Measurements from ENCODE around the gene SERPINA6.

Gene SERPINA6

GRCh38 chr14:94295360-94296180 lies 27.6 kb downstream of the SERPINA6 start:
- no peaks in the 10 kb centered on the region for H3K27me3 ChIP-seq (ENCODE audit: insufficient read depth, low read length, poor library complexity, severe bottlenecking)
- no peak overlapping the region for H3K4me3 ChIP-seq (ENCODE audit: low read length, poor library complexity, severe bottlenecking)
- H3K9me2 ChIP-seq (replicated peaks; ENCODE audit: low read depth, low read length), result no peaks in the 10 kb centered on the region
- H3F3A ChIP-seq (ENCODE audit: low read depth), result no peaks in the 10 kb centered on the region
- no peaks in the 10 kb centered on the region for H3K79me2 ChIP-seq (ENCODE audit: insufficient read depth, low read length)
- no peak overlapping the region for H2AFZ ChIP-seq (ENCODE audit: low read length)
- H3K9me3 ChIP-seq (ENCODE audit: insufficient read depth, low read depth, low read length), result no peaks in the 10 kb centered on the region
- no peaks in the 10 kb centered on the region for H3K4me1 ChIP-seq (ENCODE audit: insufficient read depth, low read length, poor library complexity, severe bottlenecking)
- H3K36me3 ChIP-seq (ENCODE audit: insufficient read depth, low read length), result no peaks in the 10 kb centered on the region
- no peak overlapping the region for H3K4me2 ChIP-seq (ENCODE audit: low read depth, low read length, poor library complexity, severe bottlenecking)
- H4K20me1 ChIP-seq (ENCODE audit: insufficient read depth, low read length, poor library complexity, severe bottlenecking), result no peaks in the 10 kb centered on the region
- TF ChIP-seq, protein P1, sequence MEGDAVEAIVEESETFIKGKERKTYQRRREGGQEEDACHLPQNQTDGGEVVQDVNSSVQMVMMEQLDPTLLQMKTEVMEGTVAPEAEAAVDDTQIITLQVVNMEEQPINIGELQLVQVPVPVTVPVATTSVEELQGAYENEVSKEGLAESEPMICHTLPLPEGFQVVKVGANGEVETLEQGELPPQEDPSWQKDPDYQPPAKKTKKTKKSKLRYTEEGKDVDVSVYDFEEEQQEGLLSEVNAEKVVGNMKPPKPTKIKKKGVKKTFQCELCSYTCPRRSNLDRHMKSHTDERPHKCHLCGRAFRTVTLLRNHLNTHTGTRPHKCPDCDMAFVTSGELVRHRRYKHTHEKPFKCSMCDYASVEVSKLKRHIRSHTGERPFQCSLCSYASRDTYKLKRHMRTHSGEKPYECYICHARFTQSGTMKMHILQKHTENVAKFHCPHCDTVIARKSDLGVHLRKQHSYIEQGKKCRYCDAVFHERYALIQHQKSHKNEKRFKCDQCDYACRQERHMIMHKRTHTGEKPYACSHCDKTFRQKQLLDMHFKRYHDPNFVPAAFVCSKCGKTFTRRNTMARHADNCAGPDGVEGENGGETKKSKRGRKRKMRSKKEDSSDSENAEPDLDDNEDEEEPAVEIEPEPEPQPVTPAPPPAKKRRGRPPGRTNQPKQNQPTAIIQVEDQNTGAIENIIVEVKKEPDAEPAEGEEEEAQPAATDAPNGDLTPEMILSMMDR (conservative IDR thresholded peaks at IDR 0.05; ENCODE audit: low read length), result no peak
- no peak for TF ChIP-seq EZH2phosphoT487 (IDR thresholded peaks at IDR 0.05; ENCODE audit: borderline replicate concordance)
- H3K9ac ChIP-seq (ENCODE audit: low read depth, low read length, poor library complexity, severe bottlenecking), result no peak overlapping the region

GRCh38 chr14:94293578-94293924 lies 29.6 kb downstream of the SERPINA6 start:
- Histone ChIP-seq H3K27me3 (ENCODE audit: insufficient read depth, low read length, poor library complexity, severe bottlenecking) (no peaks in the 10 kb centered on the region), H3K9me3 (ENCODE audit: insufficient read depth, low read depth, low read length) (no peaks in the 10 kb centered on the region; the same call in 1 of the 2 replicates), H3K4me2 (ENCODE audit: low read depth, low read length, poor library complexity, severe bottlenecking) (no peak overlapping the region), H3K4me1 (ENCODE audit: insufficient read depth, low read length, poor library complexity, severe bottlenecking) (no peaks in the 10 kb centered on the region), H3K79me2 (ENCODE audit: insufficient read depth, low read length) (no peaks in the 10 kb centered on the region), H3K9ac (ENCODE audit: low read depth, low read length, poor library complexity, severe bottlenecking) (no peak overlapping the region), H3K36me3 (ENCODE audit: insufficient read depth, low read length) (no peaks in the 10 kb centered on the region), H3K4me3 (ENCODE audit: low read length, poor library complexity, severe bottlenecking) (no peak overlapping the region), H4K20me1 (ENCODE audit: insufficient read depth, low read length, poor library complexity, severe bottlenecking) (no peaks in the 10 kb centered on the region), H2AFZ (ENCODE audit: low read length) (no peak overlapping the region), H3F3A (ENCODE audit: low read depth) (no peaks in the 10 kb centered on the region), H3K9me2 (replicated peaks; ENCODE audit: low read depth, low read length) (no peaks in the 10 kb centered on the region)
- TF ChIP-seq EZH2phosphoT487 (IDR thresholded peaks at IDR 0.05; ENCODE audit: borderline replicate concordance), result no peak
- TF ChIP-seq, protein P1 (conservative IDR thresholded peaks at IDR 0.05; ENCODE audit: low read length), result no peak

DNA sequence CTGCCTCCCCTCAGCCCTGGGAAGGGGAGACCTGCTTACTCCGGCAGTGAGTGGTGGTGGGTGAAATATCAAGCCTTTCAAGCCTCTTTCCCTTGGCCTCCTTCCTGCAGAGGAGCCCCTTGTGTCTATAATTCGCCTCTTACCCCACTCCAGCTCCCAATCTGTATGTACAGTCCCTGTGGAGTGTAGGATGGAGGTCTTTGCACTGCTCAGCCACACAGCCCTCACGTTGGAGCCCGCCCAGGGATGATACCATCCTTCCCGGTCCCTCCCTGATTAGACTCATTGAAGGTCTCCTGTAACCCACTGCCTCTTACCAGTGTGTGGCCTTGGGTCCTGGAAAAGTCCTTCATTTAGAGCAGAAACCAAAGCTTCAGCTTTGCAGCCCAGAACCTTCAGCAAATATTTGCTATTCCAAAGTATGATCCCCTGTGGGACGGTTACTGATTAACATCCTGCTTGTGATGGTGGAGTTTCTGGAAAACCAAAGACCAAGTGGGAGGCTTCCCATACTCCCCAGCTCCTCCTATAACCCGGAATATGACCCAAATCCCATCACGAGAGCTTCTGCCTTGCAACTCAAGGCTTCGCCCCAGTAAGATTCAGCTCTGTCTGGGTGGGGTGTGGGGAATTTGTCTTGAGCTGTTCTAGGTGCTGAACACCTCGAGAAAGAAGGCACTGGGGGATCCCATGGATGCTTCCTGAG lies 30.1 kb downstream of the SERPINA6 start, which contains the start of gene SERPINA10:
Gene SERPINA10, minus strand, starts transcription at position 397 of the 706 bp plus-strand sequence. CDS start 2,675 bp downstream, outside the sequence.
- Histone ChIP-seq H3F3A (ENCODE audit: low read depth) (no peaks in the 10 kb centered on the region), H3K4me1 (ENCODE audit: insufficient read depth, low read length, poor library complexity, severe bottlenecking) (no peaks in the 10 kb centered on the region), H3K4me2 (ENCODE audit: low read depth, low read length, poor library complexity, severe bottlenecking) (no peak within 1 kb of the TSS), H3K79me2 (ENCODE audit: insufficient read depth, low read length) (no peaks in the 10 kb centered on the region), H3K36me3 (ENCODE audit: insufficient read depth, low read length) (no peaks in the 10 kb centered on the region), H3K9me2 (replicated peaks; ENCODE audit: low read depth, low read length) (no peaks in the 10 kb centered on the region), H3K9ac (ENCODE audit: low read depth, low read length, poor library complexity, severe bottlenecking) (no peak within 1 kb of the TSS), H4K20me1 (ENCODE audit: insufficient read depth, low read length, poor library complexity, severe bottlenecking) (no peaks in the 10 kb centered on the region), H3K4me3 (ENCODE audit: low read length, poor library complexity, severe bottlenecking) (no peak within 1 kb of the TSS), H2AFZ (ENCODE audit: low read length) (no peak within 1 kb of the TSS), H3K9me3 (ENCODE audit: insufficient read depth, low read depth, low read length) (no peaks in the 10 kb centered on the region; the same call in 1 of the 2 replicates), H3K27me3 (ENCODE audit: insufficient read depth, low read length, poor library complexity, severe bottlenecking) (no peaks in the 10 kb centered on the region)
- TF ChIP-seq, protein P1 (conservative IDR thresholded peaks at IDR 0.05; ENCODE audit: low read length), result no peak
- no peak for TF ChIP-seq EZH2phosphoT487 (IDR thresholded peaks at IDR 0.05; ENCODE audit: borderline replicate concordance)
